H9 (cell line): ENCODE results near the gene PNMA8C. TPM values are rescaled to one million over a fixed set of nuclear protein-coding genes. Genes with fewer than 3 reads are reported as not detected.

Source experiments
- DNase-seq: peaks from one replicate; pipeline ENCODE4 v3.0.0-alpha.2; 2017
- H2AFZ ChIP-seq: one replicate; pipeline ENCODE4 v1.6.1; 2013; ENCODE audit warnings: mild to moderate bottlenecking, low read length, control low read depth, moderate library complexity
- H2AK5ac ChIP-seq: 2 replicates; pipeline ENCODE4 v1.6.1; 2013; ENCODE audit warnings: low read length, control low read depth, mixed read lengths; ENCODE audit not compliant: insufficient read length
- H2BK120ac ChIP-seq: one replicate; pipeline ENCODE4 v1.6.1; 2013; ENCODE audit warnings: low read depth, mild to moderate bottlenecking, low read length, control low read depth, inconsistent platforms; ENCODE audit not compliant: poor library complexity, severe bottlenecking
- H2BK12ac ChIP-seq: 2 replicates; pipeline ENCODE4 v1.6.1; 2013; ENCODE audit warnings: low read length, control low read depth, mixed read lengths, low read depth; ENCODE audit not compliant: insufficient read length
- H2BK15ac ChIP-seq: 2 replicates; pipeline ENCODE4 v1.6.1; 2013; ENCODE audit warnings: low read depth, low read length, control low read depth
- H2BK20ac ChIP-seq: one replicate; pipeline ENCODE4 v1.6.1; 2013; ENCODE audit warnings: low read depth, mild to moderate bottlenecking, low read length, control low read depth, inconsistent platforms; ENCODE audit not compliant: poor library complexity, severe bottlenecking
- H2BK5ac ChIP-seq: 2 replicates; pipeline ENCODE4 v1.6.1; 2013; ENCODE audit warnings: low read length, control low read depth, mixed read lengths; ENCODE audit not compliant: insufficient read length
- H3K14ac ChIP-seq: 2 replicates; pipeline ENCODE4 v1.6.1; 2013; ENCODE audit warnings: low read length, control low read depth; ENCODE audit not compliant: insufficient read depth
- H3K18ac ChIP-seq: 2 replicates; pipeline ENCODE4 v1.6.1; 2013; ENCODE audit warnings: low read depth, mild to moderate bottlenecking, mixed read lengths, low read length, control low read depth; ENCODE audit not compliant: insufficient read length
- H3K23ac ChIP-seq: 2 replicates; pipeline ENCODE4 v1.6.1; 2013; ENCODE audit warnings: low read length, control low read depth, mixed read lengths, low read depth; ENCODE audit not compliant: insufficient read length
- H3K23me2 ChIP-seq: 2 replicates; pipeline ENCODE4 v1.6.1; 2013; ENCODE audit warnings: low read depth, mild to moderate bottlenecking, mixed read lengths, low read length, control low read depth; ENCODE audit not compliant: insufficient read length, poor library complexity, severe bottlenecking
- H3K27ac ChIP-seq: 2 replicates; pipeline ENCODE4 v1.5.1; 2013; ENCODE audit warnings: low read length, control low read depth, mixed read lengths, low read depth; ENCODE audit not compliant: insufficient read length
- H3K27me3 ChIP-seq: 2 replicates; pipeline ENCODE4 v1.6.1; 2013; ENCODE audit warnings: low read length, control low read depth, inconsistent platforms; ENCODE audit not compliant: insufficient read depth
- H3K4ac ChIP-seq: 2 replicates; pipeline ENCODE4 v1.6.1; 2013; ENCODE audit warnings: low read depth, mild to moderate bottlenecking, control low read depth, inconsistent platforms, low read length, moderate library complexity
- H3K4me1 ChIP-seq: 2 replicates; pipeline ENCODE4 v1.6.1; 2013; ENCODE audit warnings: low read length, control low read depth, inconsistent platforms; ENCODE audit not compliant: insufficient read depth
- H3K4me2 ChIP-seq: 2 replicates; pipeline ENCODE4 v1.6.1; 2013; ENCODE audit warnings: low read length, control low read depth, mixed read lengths; ENCODE audit not compliant: insufficient read length, insufficient read depth
- H3K56ac ChIP-seq: 2 replicates; pipeline ENCODE4 v1.6.1; 2013; ENCODE audit warnings: low read depth, mild to moderate bottlenecking, mixed read lengths, low read length, control low read depth; ENCODE audit not compliant: insufficient read length
- H3K79me1 ChIP-seq: 2 replicates; pipeline ENCODE4 v1.6.1; 2013; ENCODE audit warnings: low read depth, mild to moderate bottlenecking, moderate library complexity, low read length, control low read depth, inconsistent platforms; ENCODE audit not compliant: insufficient read depth, poor library complexity, severe bottlenecking
- H3K79me2 ChIP-seq: 2 replicates; pipeline ENCODE4 v1.6.1; 2013; ENCODE audit warnings: low read length, control low read depth, inconsistent platforms; ENCODE audit not compliant: insufficient read depth
- H3K9ac ChIP-seq: 2 replicates; pipeline ENCODE4 v1.6.1; 2013; ENCODE audit warnings: low read length, control low read depth, mixed read lengths; ENCODE audit not compliant: insufficient read length; ENCODE audit errors: extremely low read depth
- H3K9me3 ChIP-seq: one replicate; pipeline ENCODE4 v1.6.1; 2013; ENCODE audit warnings: low read depth, low read length, inconsistent platforms; ENCODE audit not compliant: control insufficient read depth
- H3T11ph ChIP-seq: one replicate; pipeline ENCODE4 v1.6.1; 2013; ENCODE audit warnings: mild to moderate bottlenecking, low read length, control low read depth, inconsistent platforms
- H4K20me1 ChIP-seq: one replicate; pipeline ENCODE4 v1.6.1; 2013; ENCODE audit not compliant: control insufficient read depth, insufficient read length, insufficient read depth
- H4K5ac ChIP-seq: 2 replicates; pipeline ENCODE4 v1.6.1; 2013; ENCODE audit warnings: low read depth, mild to moderate bottlenecking, mixed read lengths, low read length, control low read depth; ENCODE audit not compliant: insufficient read length
- H4K8ac ChIP-seq: replicated peaks from 2 replicates; pipeline ENCODE4 v1.6.1; 2013; ENCODE audit warnings: low read length, control low read depth, mixed read lengths, low read depth; ENCODE audit not compliant: insufficient read length
- H4K91ac ChIP-seq: 2 replicates; pipeline ENCODE4 v1.6.1; 2013; ENCODE audit warnings: low read depth, mild to moderate bottlenecking, moderate library complexity, mixed read lengths, low read length, control low read depth; ENCODE audit not compliant: insufficient read length
- H3K27ac Mint-ChIP-seq, 3 experiments: 2 replicates in 2 of 3; 3 replicates in 1 of 3; pipeline ENCODE4 v1.8.0; 2020 to 2021; ENCODE audit warnings: mixed read lengths in 3 of 3, mild to moderate bottlenecking in 1 of 3, moderate library complexity in 1 of 3
- H3K27me3 Mint-ChIP-seq: 2 replicates; pipeline ENCODE4 v1.8.0; 2021; ENCODE audit warnings: low read depth, mild to moderate bottlenecking, moderate library complexity, mixed read lengths
- H3K36me3 Mint-ChIP-seq, 3 experiments: 2 replicates in 2 of 3; 3 replicates in 1 of 3; pipeline ENCODE4 v1.8.0; 2020 to 2021; ENCODE audit warnings: low read depth in 3 of 3, mixed read lengths in 3 of 3; ENCODE audit not compliant: insufficient read depth in 1 of 3
- H3K4me1 Mint-ChIP-seq, 2 experiments: 2 replicates each; pipeline ENCODE4 v1.8.0; 2020; ENCODE audit warnings: mixed read lengths in 2 of 2
- H3K4me3 Mint-ChIP-seq, 2 experiments: 2 replicates in 1 of 2; 3 replicates in 1 of 2; pipeline ENCODE4 v1.8.0; 2020 to 2021; ENCODE audit warnings: mild to moderate bottlenecking in 2 of 2, mixed read lengths in 2 of 2, moderate library complexity in 1 of 2
- H3K9me3 Mint-ChIP-seq, 2 experiments: 2 replicates in 1 of 2; 3 replicates in 1 of 2; pipeline ENCODE4 v1.8.0; 2020; ENCODE audit warnings: mild to moderate bottlenecking in 2 of 2, mixed read lengths in 2 of 2, moderate library complexity in 1 of 2
- CTCF ChIP-seq: fragments of 200-600 bp; sonication (generic); conservative IDR thresholded peaks from 3 replicates; pipeline ENCODE4 v1.8.0; 2021; ENCODE audit warnings: antibody characterized with exemption, mild to moderate bottlenecking
- WGBS: extraction: QIAGEN DNeasy Blood & Tissue Kit; methylation state at CpG from one replicate; pipeline ENCODE4 v1.1.7; 2013; ENCODE audit warnings: missing lambda C conversion rate, low lambda C conversion rate, mixed read lengths; ENCODE audit not compliant: insufficient read length; ENCODE audit errors: extremely low coverage; 5-methylcytosine and 5-hydroxymethylcytosine counted together
- total RNA-seq: library from RNA; stranded (reverse); gene quantifications from 2 replicates; pipeline ENCODE4 v1.2.1, GENCODE V29; 2021

Gene PNMA8C
- total RNA-seq, 1 experiment from 2014 or later = 1.8 TPM

- TF ChIP-seq CTCF = no peak
- H3K4me1 Mint-ChIP-seq = no peaks in the 10 kb centered on the region
- Histone ChIP-seq H2BK12ac (no peak overlapping the region), H2AK5ac (no peak overlapping the region), H3K79me2 (no peaks in the 10 kb centered on the region), H3K14ac (no peak overlapping the region), H4K91ac (no peak overlapping the region), H3K79me1 (no peaks in the 10 kb centered on the region), H3K4me2 (no peak overlapping the region), H3K23ac (no peak overlapping the region), H2BK5ac (no peak overlapping the region), H3K4ac (no peak overlapping the region), H2BK20ac (no peak overlapping the region), H3T11ph (no peak overlapping the region), H2BK120ac (no peak overlapping the region), H3K4me1 (no peaks in the 10 kb centered on the region), H3K18ac (no peak overlapping the region), H4K5ac (no peak overlapping the region), H4K20me1 (no peaks in the 10 kb centered on the region), H3K27ac (no peak overlapping the region), H3K9ac (no peak overlapping the region), H3K23me2 (no peaks in the 10 kb centered on the region), H2AFZ (no peak overlapping the region), H4K8ac (no peak overlapping the region), H3K27me3 (no peaks in the 10 kb centered on the region), H2BK15ac (no peak overlapping the region), H3K9me3 (no peaks in the 10 kb centered on the region), H3K56ac (no peak overlapping the region)
- peaks cover 4% of the 10 kb centered on the region for H3K27me3 Mint-ChIP-seq
- no CpG with 5 or more reads among the region's 4 CpGs for WGBS
- DNase-seq = no peak
- no peak overlapping the region for H3K27ac Mint-ChIP-seq
- no peak overlapping the region for H3K4me3 Mint-ChIP-seq
- H3K9me3 Mint-ChIP-seq = peaks cover 5 to 7% of the 10 kb centered on the region in 2 experiments; a peak in 4 of 5 replicates
- H3K36me3 Mint-ChIP-seq = no peaks in the 10 kb centered on the region
These were observed 23.4 kb upstream of the PNMA8C start for GRCh38 chr19:46452186-46452585.
